HCT116 (cell line): ENCODE results near the gene FGF8.

Experiments
- CTCF ChIP-seq, 3 experiments: fragments of 200-600 bp in 1 of 3; sonication (generic) in 1 of 3; IDR thresholded peaks in 2 of 3; conservative IDR thresholded peaks in 1 of 3; 2 replicates each; pipeline ENCODE4 v1.5.1; 2012 to 2017; ENCODE audit warnings: low read depth in 2 of 3, low read length in 2 of 3, antibody characterized with exemption in 1 of 3, borderline replicate concordance in 1 of 3, control low read depth in 1 of 3, mild to moderate bottlenecking in 1 of 3, mixed read lengths in 1 of 3, mixed run types in 1 of 3, moderate library complexity in 1 of 3; ENCODE audit not compliant: insufficient read depth in 1 of 3
- ELF1 ChIP-seq: IDR thresholded peaks from 2 replicates; pipeline ENCODE4 v1.6.1; 2012; ENCODE audit warnings: low read depth, borderline replicate concordance
- EZH2 ChIP-seq: fragments of 200-600 bp; sonication (generic); IDR thresholded peaks from 2 replicates; pipeline ENCODE4 v1.6.1; 2017; ENCODE audit warnings: antibody characterized with exemption, mixed run types
- FOSL1 ChIP-seq: IDR thresholded peaks from 2 replicates; pipeline ENCODE4 v1.6.1; 2012; ENCODE audit warnings: low read depth
- JUND ChIP-seq: IDR thresholded peaks from 2 replicates; pipeline ENCODE4 v1.6.1; 2012
- POLR2A ChIP-seq: IDR thresholded peaks from 2 replicates; pipeline ENCODE4 v1.7.0; 2011; ENCODE audit warnings: borderline replicate concordance; ENCODE audit not compliant: insufficient read depth, insufficient read length; ENCODE audit errors: extremely low read depth
- POLR2AphosphoS5 ChIP-seq: IDR thresholded peaks from 2 replicates; pipeline ENCODE4 v1.6.1; 2011; ENCODE audit warnings: mild to moderate bottlenecking, low read depth, low read length, moderate library complexity
- SIN3A ChIP-seq: IDR thresholded peaks from 2 replicates; pipeline ENCODE4 v1.6.1; 2012; ENCODE audit warnings: low read depth
- TCF7L2 ChIP-seq: IDR thresholded peaks from 2 replicates; pipeline ENCODE4 v1.7.0; 2011; ENCODE audit warnings: borderline replicate concordance, inconsistent platforms; ENCODE audit not compliant: insufficient read depth, insufficient read length; ENCODE audit errors: extremely low read depth
- YY1 ChIP-seq: IDR thresholded peaks from 2 replicates; pipeline ENCODE4 v1.6.1; 2011; ENCODE audit warnings: low read length, low read depth, moderate library complexity, mild to moderate bottlenecking; ENCODE audit not compliant: insufficient replicate concordance; ENCODE audit errors: extremely low read depth
- ZBTB33 ChIP-seq: IDR thresholded peaks from 2 replicates; pipeline ENCODE4 v1.6.1; 2011; ENCODE audit warnings: mild to moderate bottlenecking, low read length, moderate library complexity; ENCODE audit not compliant: insufficient replicate concordance; ENCODE audit errors: extremely low read depth

GRCh38 chr10:101768791-101769170 lies 7.1 kb downstream of the FGF8 start:
- no peak for TF ChIP-seq CTCF (IDR thresholded peaks at IDR 0.05 in 2 of 3, conservative IDR thresholded peaks at IDR 0.05 in 1 of 3; ENCODE audit: borderline replicate concordance in 1 of 3, insufficient read depth in 1 of 3, low read depth in 2 of 3, low read length in 2 of 3)
- TF ChIP-seq JUND: no peak
- TF ChIP-seq POLR2AphosphoS5: no peak
- no peak for TF ChIP-seq TCF7L2
- TF ChIP-seq YY1: no peak
- TF ChIP-seq SIN3A: no peak
- TF ChIP-seq ELF1: no peak
- no peak for TF ChIP-seq FOSL1
- TF ChIP-seq POLR2A: no peak
- no peak for TF ChIP-seq EZH2
- no peak for TF ChIP-seq ZBTB33
